Neuronal stem cell (in vitro differentiated cells): ENCODE results near the gene COG5.

Experiments
- DNase-seq: peaks from one replicate; pipeline ENCODE4 v3.0.0-alpha.2; 2013; ENCODE audit warnings: low spot score
- H2AFZ ChIP-seq: one replicate; pipeline ENCODE4 v1.6.1; 2013; ENCODE audit warnings: mild to moderate bottlenecking, low read length, inconsistent platforms
- H2AK5ac ChIP-seq: 2 replicates; pipeline ENCODE4 v1.6.1; 2013; ENCODE audit warnings: low read depth, mild to moderate bottlenecking, inconsistent platforms, low read length, moderate library complexity, mixed read lengths
- H2BK120ac ChIP-seq: 2 replicates; pipeline ENCODE4 v1.6.1; 2013; ENCODE audit warnings: low read depth, mild to moderate bottlenecking, inconsistent platforms, low read length, moderate library complexity, mixed read lengths
- H2BK12ac ChIP-seq: one replicate; pipeline ENCODE4 v1.6.1; 2013; ENCODE audit warnings: low read length, inconsistent platforms
- H2BK15ac ChIP-seq: 2 replicates; pipeline ENCODE4 v1.6.1; 2013; ENCODE audit warnings: mild to moderate bottlenecking, low read length, inconsistent platforms, mixed read lengths
- H2BK5ac ChIP-seq: one replicate; pipeline ENCODE4 v1.6.1; 2013; ENCODE audit warnings: inconsistent platforms, mild to moderate bottlenecking, low read length, moderate library complexity
- H3K14ac ChIP-seq: one replicate; pipeline ENCODE4 v1.6.1; 2013; ENCODE audit warnings: low read length, inconsistent platforms
- H3K18ac ChIP-seq: 2 replicates; pipeline ENCODE4 v1.6.1; 2013; ENCODE audit warnings: low read length, inconsistent platforms
- H3K23ac ChIP-seq: 2 replicates; pipeline ENCODE4 v1.6.1; 2013; ENCODE audit warnings: low read depth, mild to moderate bottlenecking, mixed read lengths, low read length, inconsistent platforms; ENCODE audit not compliant: poor library complexity
- H3K27ac ChIP-seq: replicated peaks from 3 replicates; pipeline ENCODE4 v1.5.1; 2013; ENCODE audit warnings: low read length, inconsistent platforms
- H3K27me3 ChIP-seq, 3 experiments: 2 replicates each; pipeline ENCODE4 v1.6.1; 2013; ENCODE audit warnings: low read length in 3 of 3, mild to moderate bottlenecking in 2 of 3, inconsistent platforms in 1 of 3, low read depth in 1 of 3, mixed read lengths in 1 of 3, moderate library complexity in 1 of 3; ENCODE audit not compliant: control insufficient read depth in 3 of 3, insufficient read depth in 3 of 3
- H3K36me3 ChIP-seq, 2 donors: replicated peaks in 1 of 2; 2 replicates each; pipeline ENCODE4 v1.6.1; 2013; ENCODE audit warnings: low read length in 2 of 2; ENCODE audit not compliant: control insufficient read depth in 2 of 2, insufficient read depth in 2 of 2
- H3K4ac ChIP-seq: 2 replicates; pipeline ENCODE4 v1.6.1; 2013; ENCODE audit warnings: inconsistent platforms, mild to moderate bottlenecking, low read length, moderate library complexity
- H3K4me1 ChIP-seq, 2 donors: 1 replicate in 1 of 2; 2 replicates in 1 of 2; pipeline ENCODE4 v1.6.1; 2013; ENCODE audit warnings: low read length in 2 of 2, low read depth in 1 of 2; ENCODE audit not compliant: control insufficient read depth in 2 of 2, insufficient read depth in 1 of 2
- H3K4me2 ChIP-seq: one replicate; pipeline ENCODE4 v1.6.1; 2013; ENCODE audit warnings: mild to moderate bottlenecking, low read length, inconsistent platforms; ENCODE audit not compliant: insufficient read depth, poor library complexity, severe bottlenecking
- H3K4me3 ChIP-seq, 2 donors: 2 replicates each; pipeline ENCODE4 v1.5.1; 2013; ENCODE audit warnings: low read length in 2 of 2, mild to moderate bottlenecking in 2 of 2, inconsistent platforms in 1 of 2, moderate library complexity in 1 of 2
- H3K79me1 ChIP-seq: one replicate; pipeline ENCODE4 v1.6.1; 2013; ENCODE audit warnings: low read depth, mild to moderate bottlenecking, inconsistent platforms, low read length, moderate library complexity
- H3K9ac ChIP-seq: one replicate; pipeline ENCODE4 v1.6.1; 2013; ENCODE audit warnings: mild to moderate bottlenecking, low read depth, low read length, inconsistent platforms; ENCODE audit not compliant: poor library complexity
- H3K9me3 ChIP-seq, 2 donors: replicated peaks in 1 of 2; 2 replicates each; pipeline versions ENCODE3 to v1.6.1; 2013; ENCODE audit warnings: low read length in 2 of 2, mild to moderate bottlenecking in 2 of 2, inconsistent platforms in 1 of 2, low read depth in 1 of 2, mixed read lengths in 1 of 2, moderate library complexity in 1 of 2; ENCODE audit not compliant: control insufficient read depth in 2 of 2, insufficient read depth in 1 of 2
- H4K8ac ChIP-seq: one replicate; pipeline ENCODE4 v1.6.1; 2013; ENCODE audit warnings: low read depth, mild to moderate bottlenecking, inconsistent platforms, low read length, moderate library complexity
- H4K91ac ChIP-seq: one replicate; pipeline ENCODE4 v1.6.1; 2013; ENCODE audit warnings: low read length, low read depth, mild to moderate bottlenecking, inconsistent platforms; ENCODE audit not compliant: poor library complexity
- WGBS, 2 donors: extraction: QIAGEN DNeasy Blood & Tissue Kit; methylation state at CpG; one replicate each; pipeline ENCODE4 v1.1.7; 2013; ENCODE audit warnings: missing lambda C conversion rate in 2 of 2, mixed read lengths in 1 of 2; ENCODE audit not compliant: insufficient read length in 2 of 2, insufficient replicate concordance in 1 of 2; ENCODE audit errors: extremely low coverage in 2 of 2; 5-methylcytosine and 5-hydroxymethylcytosine counted together

COG5 gene

GRCh38 chr7:107185716-107186115, 378.0 kb downstream of the COG5 start:
- no peaks in the 10 kb centered on the region for H3K4me1 ChIP-seq
- peaks cover 7 to 96% of the 10 kb centered on the region in 2 donors for H3K36me3 ChIP-seq
- no peak overlapping the region for H2BK5ac ChIP-seq
- H2BK15ac ChIP-seq: no peak overlapping the region
- no peak overlapping the region for H2BK12ac ChIP-seq
- no CpG with 5 or more reads among the region's 4 CpGs for WGBS, 2 donors
- H3K4ac ChIP-seq: no peak overlapping the region
- no peak overlapping the region for H2AFZ ChIP-seq
- no peak overlapping the region for H4K8ac ChIP-seq
- no peak overlapping the region for H3K4me3 ChIP-seq
- H2AK5ac ChIP-seq: no peak overlapping the region
- no peak overlapping the region for H3K23ac ChIP-seq
- no peak overlapping the region for H3K4me2 ChIP-seq
- H3K18ac ChIP-seq: no peak overlapping the region
- no peak overlapping the region for H2BK120ac ChIP-seq
- H3K14ac ChIP-seq: no peak overlapping the region
- no peaks in the 10 kb centered on the region for H3K9me3 ChIP-seq
- H3K9ac ChIP-seq: no peak overlapping the region
- H3K79me1 ChIP-seq: no peaks in the 10 kb centered on the region
- no peak for DNase-seq
- no peak overlapping the region for H3K27ac ChIP-seq
- H4K91ac ChIP-seq: no peak overlapping the region
- H3K27me3 ChIP-seq: no peaks in the 10 kb centered on the region

GRCh38 chr7:107181172-107181571, 382.5 kb downstream of the COG5 start:
- Histone ChIP-seq H3K79me1 (no peaks in the 10 kb centered on the region), H2BK15ac (no peak overlapping the region), H2BK120ac (no peak overlapping the region), H4K8ac (no peak overlapping the region), H3K4me2 (no peak overlapping the region), H4K91ac (no peak overlapping the region), H3K4me1 (no peaks in the 10 kb centered on the region), H3K18ac (no peak overlapping the region), H3K4me3 (no peak overlapping the region), H3K9ac (no peak overlapping the region), H3K14ac (no peak overlapping the region), H3K23ac (no peak overlapping the region), H2BK12ac (no peak overlapping the region), H2AFZ (no peak overlapping the region), H2AK5ac (no peak overlapping the region), H3K4ac (no peak overlapping the region), H3K36me3 (peaks cover 2 to 65% of the 10 kb centered on the region in 2 donors), H3K9me3 (no peaks in the 10 kb centered on the region), H3K27ac (no peak overlapping the region), H2BK5ac (no peak overlapping the region), H3K27me3 (no peaks in the 10 kb centered on the region)
- no peak for DNase-seq
- no CpG with 5 or more reads among the region's 5 CpGs for WGBS, 2 donors

- WGBS, 2 donors: no CpG with 5 or more reads among the region's 1 CpG
- Histone ChIP-seq H4K91ac (no peak overlapping the region), H2AK5ac (no peak overlapping the region), H3K4me2 (no peak overlapping the region), H2BK12ac (no peak overlapping the region), H3K4ac (no peak overlapping the region), H4K8ac (no peak overlapping the region), H2BK120ac (no peak overlapping the region), H3K9me3 (no peaks in the 10 kb centered on the region), H3K27ac (no peak overlapping the region), H3K27me3 (no peaks in the 10 kb centered on the region), H3K4me1 (no peaks in the 10 kb centered on the region), H3K14ac (no peak overlapping the region), H2AFZ (no peak overlapping the region), H3K9ac (no peak overlapping the region), H2BK5ac (no peak overlapping the region), H3K23ac (no peak overlapping the region), H3K36me3 (peaks cover 2 to 57% of the 10 kb centered on the region in 2 donors), H3K18ac (no peak overlapping the region), H3K4me3 (no peak overlapping the region), H3K79me1 (no peaks in the 10 kb centered on the region), H2BK15ac (no peak overlapping the region)
- no peak for DNase-seq
These were observed 383.3 kb downstream of the COG5 start for GRCh38 chr7:107180378-107180777.

- no peak overlapping the region for H3K9ac ChIP-seq
- H3K36me3 ChIP-seq: peaks cover 2 to 49% of the 10 kb centered on the region in 2 donors
- no peak for DNase-seq
- H2BK15ac ChIP-seq: no peak overlapping the region
- H3K27ac ChIP-seq: no peak overlapping the region
- H4K8ac ChIP-seq: no peak overlapping the region
- no peak overlapping the region for H2BK12ac ChIP-seq
- no peaks in the 10 kb centered on the region for H3K79me1 ChIP-seq
- H3K14ac ChIP-seq: no peak overlapping the region
- no peak overlapping the region for H3K4ac ChIP-seq
- no peak overlapping the region for H2BK5ac ChIP-seq
- WGBS, 2 donors: no CpG with 5 or more reads among the region's 14 CpGs
- H3K18ac ChIP-seq: no peak overlapping the region
- H2BK120ac ChIP-seq: no peak overlapping the region
- H3K27me3 ChIP-seq: no peaks in the 10 kb centered on the region
- no peak overlapping the region for H3K23ac ChIP-seq
- H2AK5ac ChIP-seq: no peak overlapping the region
- H3K9me3 ChIP-seq: no peaks in the 10 kb centered on the region
- no peak overlapping the region for H4K91ac ChIP-seq
- no peak overlapping the region for H3K4me3 ChIP-seq
- no peak overlapping the region for H2AFZ ChIP-seq
- no peak overlapping the region for H3K4me2 ChIP-seq
- peaks cover 0 to under 1% of the 10 kb centered on the region in 2 donors for H3K4me1 ChIP-seq
These were observed 384.2 kb downstream of the COG5 start for GRCh38 chr7:107179326-107180164.
